Measurements from ENCODE around the gene ADAMTSL2.

- no peak for TF ChIP-seq EZH2phosphoT487 (IDR thresholded peaks at IDR 0.05; ENCODE audit: borderline replicate concordance, low read length)
- TF ChIP-seq, protein P1, sequence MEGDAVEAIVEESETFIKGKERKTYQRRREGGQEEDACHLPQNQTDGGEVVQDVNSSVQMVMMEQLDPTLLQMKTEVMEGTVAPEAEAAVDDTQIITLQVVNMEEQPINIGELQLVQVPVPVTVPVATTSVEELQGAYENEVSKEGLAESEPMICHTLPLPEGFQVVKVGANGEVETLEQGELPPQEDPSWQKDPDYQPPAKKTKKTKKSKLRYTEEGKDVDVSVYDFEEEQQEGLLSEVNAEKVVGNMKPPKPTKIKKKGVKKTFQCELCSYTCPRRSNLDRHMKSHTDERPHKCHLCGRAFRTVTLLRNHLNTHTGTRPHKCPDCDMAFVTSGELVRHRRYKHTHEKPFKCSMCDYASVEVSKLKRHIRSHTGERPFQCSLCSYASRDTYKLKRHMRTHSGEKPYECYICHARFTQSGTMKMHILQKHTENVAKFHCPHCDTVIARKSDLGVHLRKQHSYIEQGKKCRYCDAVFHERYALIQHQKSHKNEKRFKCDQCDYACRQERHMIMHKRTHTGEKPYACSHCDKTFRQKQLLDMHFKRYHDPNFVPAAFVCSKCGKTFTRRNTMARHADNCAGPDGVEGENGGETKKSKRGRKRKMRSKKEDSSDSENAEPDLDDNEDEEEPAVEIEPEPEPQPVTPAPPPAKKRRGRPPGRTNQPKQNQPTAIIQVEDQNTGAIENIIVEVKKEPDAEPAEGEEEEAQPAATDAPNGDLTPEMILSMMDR (IDR thresholded peaks at IDR 0.05; ENCODE audit: low read depth, low read length, poor library complexity, severe bottlenecking): no peak
Observed at GRCh38 chr9:133526721-133527321, 7.7 kb upstream of the ADAMTSL2 start.

All from DOHH2 (cell line).